HG03159 (cell line): Measurements from ENCODE around the gene ART3.

Source experiments
- ATAC-seq: cut with Tn5 transposase; IDR thresholded peaks from one replicate; pipeline ENCODE4 v1.9.1; 2021; ENCODE audit warnings: mild to moderate bottlenecking, moderate library complexity; ENCODE audit not compliant: unreplicated experiment

The ART3 gene

GRCh38 chr4:76067652-76068286, 6.7 kb upstream of the ART3 start:
- ATAC-seq, result peak; percentile 79

GRCh38 chr4:76072760-76073159, 1.7 kb upstream of the ART3 start:
- no peak for ATAC-seq

DNA sequence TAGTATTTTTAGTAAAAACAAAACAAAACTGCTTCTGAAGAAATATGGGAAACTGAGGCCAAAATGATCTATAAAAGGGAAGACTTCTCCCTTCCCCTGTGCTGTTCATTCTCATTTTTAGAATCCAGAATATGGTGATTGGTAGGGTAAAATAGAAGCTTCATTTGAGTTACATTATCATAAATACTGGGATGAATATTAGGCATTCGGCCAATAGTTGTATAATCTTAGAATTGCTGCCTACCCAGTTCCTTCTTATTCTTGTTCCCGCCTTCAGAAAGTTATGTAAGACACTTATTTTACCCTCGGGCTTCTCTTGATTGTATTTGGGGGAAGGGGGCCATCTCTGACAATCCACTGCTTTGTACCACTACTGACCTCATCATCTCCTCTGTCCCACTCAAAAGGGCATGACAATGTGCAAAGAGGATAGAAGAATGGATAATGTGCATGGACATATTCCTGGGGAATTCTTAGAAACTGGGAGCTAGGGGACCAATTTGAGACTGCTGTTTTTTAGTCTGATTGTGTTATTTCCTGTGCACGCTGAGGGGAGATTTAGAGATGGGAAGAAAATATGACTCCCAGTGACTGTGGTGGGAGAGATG, 588 bp downstream of the ART3 start:
- no peak for ATAC-seq

GRCh38 chr4:76078033-76078613, 3.6 kb downstream of the ART3 start:
- ATAC-seq, result no peak

DNA sequence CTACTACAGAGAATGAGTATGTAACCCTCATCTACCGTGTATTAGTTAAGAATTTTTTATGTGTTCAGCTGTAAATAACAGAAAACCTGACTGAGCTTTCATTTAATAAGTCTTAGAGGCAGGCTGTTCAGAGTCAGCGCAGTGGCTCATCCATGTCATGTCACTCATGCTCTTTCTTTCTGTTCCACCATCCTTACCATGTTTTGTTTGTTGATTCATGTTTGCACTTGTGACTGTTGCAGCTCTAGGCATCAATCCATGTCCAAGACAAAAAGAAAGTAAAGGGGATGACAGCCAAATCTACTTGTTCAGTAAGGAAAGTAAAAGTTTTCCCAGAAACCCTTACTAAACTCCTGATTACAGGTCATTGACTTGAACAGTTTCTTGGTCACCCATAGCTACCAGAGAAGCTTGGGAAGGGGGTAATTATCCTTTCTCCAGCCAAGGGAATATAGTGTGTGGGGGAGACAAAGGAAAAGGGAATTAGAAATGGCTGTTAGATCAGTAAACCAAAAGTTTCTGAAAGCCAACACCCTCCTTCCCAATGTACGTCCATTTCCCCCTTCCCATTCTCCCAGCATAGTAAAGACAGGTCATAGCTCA, 9.0 kb downstream of the ART3 start:
- ATAC-seq, result no peak

GRCh38 chr4:76084542-76084941, 10.0 kb downstream of the ART3 start:
- ATAC-seq, result no peak

GRCh38 chr4:76087007-76087769, 12.7 kb downstream of the ART3 start:
- no peak for ATAC-seq

- no peak for ATAC-seq
These were observed 14.2 kb downstream of the ART3 start for GRCh38 chr4:76088719-76089118.

DNA sequence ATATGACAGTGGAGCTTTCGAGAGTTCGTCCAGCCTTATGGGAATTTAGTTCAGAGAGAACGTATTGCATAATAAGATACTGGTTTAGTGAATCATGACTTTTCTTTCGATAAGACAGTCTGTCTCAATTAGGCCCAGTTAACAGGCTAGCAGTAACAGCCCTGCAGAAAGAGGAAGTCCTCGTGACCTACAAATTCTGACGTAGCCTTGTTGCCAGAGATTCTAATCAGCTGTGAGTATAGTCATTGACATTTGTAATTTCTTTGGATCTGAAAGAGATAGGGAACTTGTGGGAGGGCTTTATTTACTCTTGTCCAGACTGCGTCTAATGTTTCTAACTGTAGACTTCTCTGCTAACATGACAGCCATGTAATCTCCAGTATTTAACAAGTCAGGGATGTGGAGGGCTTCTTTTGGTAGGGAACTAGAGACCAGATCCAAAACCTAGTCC, 15.8 kb downstream of the ART3 start:
- ATAC-seq, result peak; percentile 86

- no peak for ATAC-seq
These were observed 16.5 kb downstream of the ART3 start for GRCh38 chr4:76091052-76091451.

DNA sequence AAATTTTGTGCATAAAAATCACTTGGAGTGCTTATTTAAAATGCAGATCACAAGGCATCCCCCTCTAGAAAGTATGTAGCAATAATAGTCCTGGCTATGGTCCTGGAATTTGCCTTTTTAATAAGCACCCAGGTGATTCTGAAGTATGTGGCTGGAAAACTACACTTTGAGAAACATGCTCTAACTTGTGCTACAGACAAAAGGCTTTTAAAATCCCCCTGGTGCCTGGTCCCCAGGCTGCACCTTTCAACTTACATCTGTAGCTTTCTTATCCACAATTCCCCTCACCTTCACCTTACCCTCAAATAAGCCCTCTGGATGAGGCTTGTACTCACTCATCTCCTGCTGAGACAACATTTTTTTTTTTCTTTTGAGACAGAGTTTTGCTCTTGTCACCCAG, 21.1 kb downstream of the ART3 start:
- no peak for ATAC-seq

GRCh38 chr4:76096076-76096475, 21.6 kb downstream of the ART3 start:
- no peak for ATAC-seq

DNA sequence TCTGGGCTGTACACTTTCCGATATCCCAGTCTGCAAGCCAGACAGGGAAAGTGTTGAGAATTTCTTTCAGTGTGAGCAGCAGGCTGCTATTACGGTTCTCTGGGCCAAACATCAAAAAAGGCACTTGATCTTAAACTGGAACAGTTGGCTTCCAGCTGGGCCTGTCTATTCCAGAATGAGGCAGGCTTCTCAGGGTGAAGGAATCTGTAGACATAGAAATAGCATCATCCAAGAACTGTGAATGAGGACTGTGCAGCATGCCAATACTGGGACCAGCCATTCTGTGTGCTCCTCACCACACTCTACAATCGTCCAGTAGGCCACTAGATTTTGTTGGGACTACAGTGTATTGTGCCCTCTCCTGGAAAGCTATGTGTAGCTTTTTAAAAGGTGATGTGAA, 31.1 kb downstream of the ART3 start:
- no peak for ATAC-seq

GRCh38 chr4:76106442-76106841, 31.9 kb downstream of the ART3 start:
- no peak for ATAC-seq

- no peak for ATAC-seq
These were observed 34.1 kb downstream of the ART3 start for GRCh38 chr4:76108467-76109181.

GRCh38 chr4:76116821-76117220, 42.3 kb downstream of the ART3 start:
- no peak for ATAC-seq

DNA sequence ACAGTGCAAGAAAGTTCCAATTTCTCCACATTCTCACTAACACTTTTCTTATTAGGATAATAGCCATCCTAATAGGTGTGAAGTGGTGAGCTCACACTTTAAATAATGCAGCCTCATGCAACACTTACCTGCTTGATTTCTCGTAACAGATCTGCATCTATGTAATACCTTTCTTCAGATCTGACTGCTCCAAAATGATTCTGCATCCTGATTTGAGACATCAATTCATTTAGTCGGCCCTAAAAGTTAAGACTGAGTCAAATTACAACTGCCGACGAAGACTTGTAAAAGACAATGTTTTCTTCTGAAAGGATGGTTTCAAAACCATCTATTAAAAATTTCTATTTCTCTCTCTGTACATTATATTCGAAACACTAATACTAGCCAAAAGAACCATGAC, 43.0 kb downstream of the ART3 start:
- ATAC-seq, result no peak

GRCh38 chr4:76120199-76120598, 45.7 kb downstream of the ART3 start:
- no peak for ATAC-seq

DNA sequence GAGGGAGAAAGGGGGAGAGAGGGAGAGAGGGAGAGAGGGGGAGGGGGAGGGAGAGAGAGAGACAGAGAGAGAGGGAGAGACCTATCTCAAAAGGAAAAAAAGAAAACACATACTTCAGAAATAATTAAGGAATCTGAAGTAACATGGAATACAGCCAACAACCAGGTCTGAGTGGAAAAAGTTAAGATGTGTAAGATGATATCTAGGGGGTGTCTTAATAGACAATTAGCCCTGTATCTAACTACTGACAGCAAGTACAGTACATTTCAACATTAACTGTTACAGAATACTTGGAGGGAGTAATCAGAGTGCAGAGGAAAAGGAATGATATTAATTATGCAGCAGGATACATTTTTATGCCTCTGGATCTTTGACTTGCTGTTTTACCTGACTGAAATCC, 51.3 kb downstream of the ART3 start:
- ATAC-seq, result no peak

DNA sequence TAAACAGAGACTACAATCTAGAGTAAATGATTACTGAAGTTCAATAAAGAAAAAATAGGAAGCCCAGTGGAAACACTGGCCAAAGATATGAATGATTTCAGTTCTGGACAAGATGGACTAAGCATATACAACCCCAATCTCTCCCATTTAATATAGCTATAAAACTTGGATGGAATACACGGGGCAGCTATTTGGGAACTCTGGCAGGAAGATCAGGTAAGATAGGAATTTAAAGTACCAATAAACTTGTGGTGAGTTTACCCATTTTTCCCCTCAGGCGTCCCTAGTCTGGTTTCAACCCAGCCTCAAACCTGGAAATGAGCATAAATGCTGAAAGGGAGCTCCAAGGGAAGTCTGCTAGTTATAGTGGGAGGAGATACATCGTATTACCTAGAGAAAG, 53.2 kb downstream of the ART3 start:
- no peak for ATAC-seq

- no peak for ATAC-seq
These were observed 66.7 kb downstream of the ART3 start for GRCh38 chr4:76141241-76141640.
